Neuronal stem cell (in vitro differentiated cells): ENCODE results near the gene ATG10.

Experiments
- DNase-seq: peaks from one replicate; pipeline ENCODE4 v3.0.0-alpha.2; 2013; ENCODE audit warnings: low spot score
- H2AFZ ChIP-seq: one replicate; pipeline ENCODE4 v1.6.1; 2013; ENCODE audit warnings: mild to moderate bottlenecking, low read length, inconsistent platforms
- H2AK5ac ChIP-seq: 2 replicates; pipeline ENCODE4 v1.6.1; 2013; ENCODE audit warnings: low read depth, mild to moderate bottlenecking, inconsistent platforms, low read length, moderate library complexity, mixed read lengths
- H2BK120ac ChIP-seq: 2 replicates; pipeline ENCODE4 v1.6.1; 2013; ENCODE audit warnings: low read depth, mild to moderate bottlenecking, inconsistent platforms, low read length, moderate library complexity, mixed read lengths
- H2BK12ac ChIP-seq: one replicate; pipeline ENCODE4 v1.6.1; 2013; ENCODE audit warnings: low read length, inconsistent platforms
- H2BK15ac ChIP-seq: 2 replicates; pipeline ENCODE4 v1.6.1; 2013; ENCODE audit warnings: mild to moderate bottlenecking, low read length, inconsistent platforms, mixed read lengths
- H2BK5ac ChIP-seq: one replicate; pipeline ENCODE4 v1.6.1; 2013; ENCODE audit warnings: inconsistent platforms, mild to moderate bottlenecking, low read length, moderate library complexity
- H3K14ac ChIP-seq: one replicate; pipeline ENCODE4 v1.6.1; 2013; ENCODE audit warnings: low read length, inconsistent platforms
- H3K18ac ChIP-seq: 2 replicates; pipeline ENCODE4 v1.6.1; 2013; ENCODE audit warnings: low read length, inconsistent platforms
- H3K23ac ChIP-seq: 2 replicates; pipeline ENCODE4 v1.6.1; 2013; ENCODE audit warnings: low read depth, mild to moderate bottlenecking, mixed read lengths, low read length, inconsistent platforms; ENCODE audit not compliant: poor library complexity
- H3K27ac ChIP-seq: replicated peaks from 3 replicates; pipeline ENCODE4 v1.5.1; 2013; ENCODE audit warnings: low read length, inconsistent platforms
- H3K27me3 ChIP-seq, 3 experiments: 2 replicates each; pipeline ENCODE4 v1.6.1; 2013; ENCODE audit warnings: low read length in 3 of 3, mild to moderate bottlenecking in 2 of 3, inconsistent platforms in 1 of 3, low read depth in 1 of 3, mixed read lengths in 1 of 3, moderate library complexity in 1 of 3; ENCODE audit not compliant: control insufficient read depth in 3 of 3, insufficient read depth in 3 of 3
- H3K36me3 ChIP-seq, 2 donors: replicated peaks in 1 of 2; 2 replicates each; pipeline ENCODE4 v1.6.1; 2013; ENCODE audit warnings: low read length in 2 of 2; ENCODE audit not compliant: control insufficient read depth in 2 of 2, insufficient read depth in 2 of 2
- H3K4ac ChIP-seq: 2 replicates; pipeline ENCODE4 v1.6.1; 2013; ENCODE audit warnings: inconsistent platforms, mild to moderate bottlenecking, low read length, moderate library complexity
- H3K4me1 ChIP-seq, 2 donors: 1 replicate in 1 of 2; 2 replicates in 1 of 2; pipeline ENCODE4 v1.6.1; 2013; ENCODE audit warnings: low read length in 2 of 2, low read depth in 1 of 2; ENCODE audit not compliant: control insufficient read depth in 2 of 2, insufficient read depth in 1 of 2
- H3K4me2 ChIP-seq: one replicate; pipeline ENCODE4 v1.6.1; 2013; ENCODE audit warnings: mild to moderate bottlenecking, low read length, inconsistent platforms; ENCODE audit not compliant: insufficient read depth, poor library complexity, severe bottlenecking
- H3K4me3 ChIP-seq, 2 donors: 2 replicates each; pipeline ENCODE4 v1.5.1; 2013; ENCODE audit warnings: low read length in 2 of 2, mild to moderate bottlenecking in 2 of 2, inconsistent platforms in 1 of 2, moderate library complexity in 1 of 2
- H3K79me1 ChIP-seq: one replicate; pipeline ENCODE4 v1.6.1; 2013; ENCODE audit warnings: low read depth, mild to moderate bottlenecking, inconsistent platforms, low read length, moderate library complexity
- H3K9ac ChIP-seq: one replicate; pipeline ENCODE4 v1.6.1; 2013; ENCODE audit warnings: mild to moderate bottlenecking, low read depth, low read length, inconsistent platforms; ENCODE audit not compliant: poor library complexity
- H3K9me3 ChIP-seq, 2 donors: replicated peaks in 1 of 2; 2 replicates each; pipeline versions ENCODE3 to v1.6.1; 2013; ENCODE audit warnings: low read length in 2 of 2, mild to moderate bottlenecking in 2 of 2, inconsistent platforms in 1 of 2, low read depth in 1 of 2, mixed read lengths in 1 of 2, moderate library complexity in 1 of 2; ENCODE audit not compliant: control insufficient read depth in 2 of 2, insufficient read depth in 1 of 2
- H4K8ac ChIP-seq: one replicate; pipeline ENCODE4 v1.6.1; 2013; ENCODE audit warnings: low read depth, mild to moderate bottlenecking, inconsistent platforms, low read length, moderate library complexity
- H4K91ac ChIP-seq: one replicate; pipeline ENCODE4 v1.6.1; 2013; ENCODE audit warnings: low read length, low read depth, mild to moderate bottlenecking, inconsistent platforms; ENCODE audit not compliant: poor library complexity
- WGBS, 2 donors: extraction: QIAGEN DNeasy Blood & Tissue Kit; methylation state at CpG; one replicate each; pipeline ENCODE4 v1.1.7; 2013; ENCODE audit warnings: missing lambda C conversion rate in 2 of 2, mixed read lengths in 1 of 2; ENCODE audit not compliant: insufficient read length in 2 of 2, insufficient replicate concordance in 1 of 2; ENCODE audit errors: extremely low coverage in 2 of 2; 5-methylcytosine and 5-hydroxymethylcytosine counted together

ATG10 gene

GRCh38 chr5:82044010-82044409 is 72.2 kb downstream of the ATG10 start:
- H3K4me3 ChIP-seq, result no peak overlapping the region
- H3K9me3 ChIP-seq, result peaks cover 9 to 13% of the 10 kb centered on the region in 2 donors
- H3K4me2 ChIP-seq, result no peak overlapping the region
- no peak overlapping the region for H2BK12ac ChIP-seq
- peaks cover 0 to 2% of the 10 kb centered on the region in 2 donors for H3K4me1 ChIP-seq
- H2AK5ac ChIP-seq, result no peak overlapping the region
- H3K27ac ChIP-seq, result no peak overlapping the region
- H2BK15ac ChIP-seq, result no peak overlapping the region
- H3K4ac ChIP-seq, result no peak overlapping the region
- H3K23ac ChIP-seq, result no peak overlapping the region
- H4K8ac ChIP-seq, result no peak overlapping the region
- no peak overlapping the region for H2BK120ac ChIP-seq
- H3K14ac ChIP-seq, result no peak overlapping the region
- no CpG with 5 or more reads among the region's 2 CpGs for WGBS, 2 donors
- no peak overlapping the region for H3K9ac ChIP-seq
- H3K18ac ChIP-seq, result no peak overlapping the region
- no peak overlapping the region for H2AFZ ChIP-seq
- H3K79me1 ChIP-seq, result no peaks in the 10 kb centered on the region
- no peak overlapping the region for H4K91ac ChIP-seq
- no peak overlapping the region for H2BK5ac ChIP-seq
- DNase-seq, result no peak
- H3K36me3 ChIP-seq, result no peaks in the 10 kb centered on the region
- no peaks in the 10 kb centered on the region for H3K27me3 ChIP-seq

- Histone ChIP-seq H3K4me2 (no peak overlapping the region), H3K27ac (no peak overlapping the region), H3K18ac (no peak overlapping the region), H2BK120ac (no peak overlapping the region), H2BK15ac (no peak overlapping the region), H4K91ac (no peak overlapping the region), H3K4ac (no peak overlapping the region), H3K14ac (no peak overlapping the region), H3K27me3 (no peaks in the 10 kb centered on the region), H3K23ac (no peak overlapping the region), H3K36me3 (no peaks in the 10 kb centered on the region), H2AK5ac (no peak overlapping the region), H3K4me1 (peaks cover 0 to 2% of the 10 kb centered on the region in 2 donors), H3K9me3 (peaks cover 7 to 13% of the 10 kb centered on the region in 2 donors), H3K79me1 (no peaks in the 10 kb centered on the region), H4K8ac (no peak overlapping the region), H2BK5ac (no peak overlapping the region), H2AFZ (no peak overlapping the region), H3K9ac (no peak overlapping the region), H2BK12ac (no peak overlapping the region), H3K4me3 (no peak overlapping the region)
- no peak for DNase-seq
- whole genome bisulfite sequencing, 2 donors, result no CpG with 5 or more reads among the region's 3 CpGs
These were observed 73.9 kb downstream of the ATG10 start for GRCh38 chr5:82045554-82046275.

- Histone ChIP-seq H2BK120ac (no peak overlapping the region), H2BK12ac (no peak overlapping the region), H2BK15ac (no peak overlapping the region), H3K36me3 (no peaks in the 10 kb centered on the region), H3K27me3 (no peaks in the 10 kb centered on the region), H3K27ac (no peak overlapping the region), H3K23ac (no peak overlapping the region), H4K8ac (no peak overlapping the region), H3K79me1 (no peaks in the 10 kb centered on the region), H2BK5ac (no peak overlapping the region), H3K4me2 (no peak overlapping the region), H3K9ac (no peak overlapping the region), H3K9me3 (peaks cover 7 to 13% of the 10 kb centered on the region in 2 donors), H2AFZ (no peak overlapping the region), H4K91ac (no peak overlapping the region), H3K4ac (no peak overlapping the region), H3K4me1 (peaks cover 0 to 2% of the 10 kb centered on the region in 2 donors), H3K14ac (no peak overlapping the region), H3K4me3 (no peak overlapping the region), H3K18ac (no peak overlapping the region), H2AK5ac (no peak overlapping the region)
- no peak for DNase-seq
- WGBS, 2 donors, result no CpG with 5 or more reads among the region's 2 CpGs
These were observed 74.4 kb downstream of the ATG10 start for GRCh38 chr5:82046276-82046647.

GRCh38 chr5:82050955-82051354 is 79.1 kb downstream of the ATG10 start:
- H4K8ac ChIP-seq, result no peak overlapping the region
- no peak overlapping the region for H2BK12ac ChIP-seq
- no peak overlapping the region for H3K4ac ChIP-seq
- no peak for DNase-seq
- H3K27me3 ChIP-seq, result no peaks in the 10 kb centered on the region
- no peak overlapping the region for H3K14ac ChIP-seq
- no peak overlapping the region for H4K91ac ChIP-seq
- no peak overlapping the region for H3K4me3 ChIP-seq
- no peak overlapping the region for H3K18ac ChIP-seq
- no peak overlapping the region for H3K23ac ChIP-seq
- no peak overlapping the region for H2BK120ac ChIP-seq
- no peak overlapping the region for H3K27ac ChIP-seq
- H3K9me3 ChIP-seq, result peaks cover 0 to 2% of the 10 kb centered on the region in 2 donors
- H2BK15ac ChIP-seq, result no peak overlapping the region
- H2AFZ ChIP-seq, result no peak overlapping the region
- H3K4me1 ChIP-seq, result no peaks in the 10 kb centered on the region
- no peak overlapping the region for H3K9ac ChIP-seq
- no peak overlapping the region for H2AK5ac ChIP-seq
- no peak overlapping the region for H3K4me2 ChIP-seq
- no CpG with 5 or more reads among the region's 4 CpGs for WGBS, 2 donors
- H3K79me1 ChIP-seq, result no peaks in the 10 kb centered on the region
- no peaks in the 10 kb centered on the region for H3K36me3 ChIP-seq
- no peak overlapping the region for H2BK5ac ChIP-seq
